GM19099 (cell line): ENCODE data around the gene TRIM25.

Experiments used
- POLR2A ChIP-seq: IDR thresholded peaks from 3 replicates; pipeline ENCODE4 v1.6.1; 2011; ENCODE audit warnings: low read depth; ENCODE audit not compliant: insufficient read length; ENCODE audit errors: extremely low read depth

The TRIM25 gene

GRCh38 chr17:56892333-56892732 lies 21.5 kb downstream of the TRIM25 start:
- TF ChIP-seq POLR2A: no peak

GRCh38 chr17:56891751-56892150 lies 22.1 kb downstream of the TRIM25 start:
- no peak for TF ChIP-seq POLR2A

- TF ChIP-seq POLR2A: no peak
Measured at GRCh38 chr17:56890906-56891674, 22.8 kb downstream of the TRIM25 start.

GRCh38 chr17:56890390-56890789 lies 23.5 kb downstream of the TRIM25 start:
- TF ChIP-seq POLR2A: no peak

- no peak for TF ChIP-seq POLR2A
Measured at GRCh38 chr17:56887552-56888467, 26.0 kb downstream of the TRIM25 start.

GRCh38 chr17:56887105-56887504 lies 26.7 kb downstream of the TRIM25 start:
- no peak for TF ChIP-seq POLR2A

- no peak for TF ChIP-seq POLR2A
Measured at GRCh38 chr17:56886288-56886731, 27.5 kb downstream of the TRIM25 start.

- no peak for TF ChIP-seq POLR2A
Measured at GRCh38 chr17:56885312-56885657, 28.6 kb downstream of the TRIM25 start.

GRCh38 chr17:56884483-56885311 lies 29.2 kb downstream of the TRIM25 start:
- peak; percentile 12 for TF ChIP-seq POLR2A

GRCh38 chr17:56883616-56884015 lies 30.2 kb downstream of the TRIM25 start:
- no peak for TF ChIP-seq POLR2A

- no peak for TF ChIP-seq POLR2A
Measured at GRCh38 chr17:56881685-56882295, 32.1 kb downstream of the TRIM25 start.

GRCh38 chr17:56880571-56880970 lies 33.3 kb downstream of the TRIM25 start:
- no peak for TF ChIP-seq POLR2A

GRCh38 chr17:56880133-56880532 lies 33.7 kb downstream of the TRIM25 start:
- TF ChIP-seq POLR2A: no peak

- TF ChIP-seq POLR2A: no peak
Measured at GRCh38 chr17:56879280-56879679, 34.6 kb downstream of the TRIM25 start.
